Suppressor macrophage treated with lipopolysaccharide for 1 hour (primary cell): ENCODE results near the gene SEMA4D.

ENCODE experiments used
- DNase-seq, 3 donors: peaks; one replicate each; pipeline ENCODE4 v3.0.0-alpha.2; 2020 to 2022

SEMA4D gene

DNA sequence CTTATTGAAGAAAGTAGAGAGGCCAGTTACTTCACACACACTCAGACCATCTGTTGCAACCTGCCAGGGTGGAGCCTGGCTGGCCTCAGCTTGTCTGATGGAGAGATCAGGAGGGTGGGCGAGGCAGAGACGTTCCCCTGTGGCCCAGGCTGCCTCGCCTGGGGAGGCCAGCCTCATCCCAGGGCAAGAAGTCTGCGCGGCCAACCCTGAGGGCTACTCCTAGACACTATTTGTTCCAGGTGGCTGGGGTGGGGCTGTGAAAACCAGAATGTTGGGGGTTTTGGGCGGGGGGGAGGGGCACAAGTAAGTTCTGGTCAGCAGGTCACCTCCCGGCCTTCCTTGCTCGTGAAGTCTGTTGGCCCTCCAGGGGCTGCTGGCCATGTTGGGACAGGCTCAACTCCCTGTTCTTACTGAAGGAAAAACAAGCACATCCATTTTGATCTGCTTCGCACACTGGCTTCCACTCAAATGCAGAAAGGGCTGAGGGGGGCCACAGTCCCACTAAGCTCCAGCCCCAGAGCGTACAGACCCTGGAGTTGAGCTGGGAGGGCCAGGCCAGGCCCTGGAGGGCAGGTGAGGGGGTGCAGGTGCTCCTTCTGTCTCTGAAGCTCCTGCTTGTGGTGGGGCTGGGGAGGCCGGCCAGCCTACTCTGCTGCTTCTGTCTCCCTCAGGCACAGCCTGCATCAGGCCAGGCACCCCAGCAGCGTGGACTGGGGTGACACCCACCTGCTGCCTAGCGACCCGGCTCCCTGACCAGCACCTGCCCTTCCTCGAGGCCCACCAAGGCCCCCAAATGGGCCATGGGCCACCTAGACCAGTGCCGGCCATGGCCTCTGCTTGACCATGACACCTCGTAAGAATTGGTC is 133.0 kb downstream of the SEMA4D start:
- DNase-seq: no peak

GRCh38 chr9:89363921-89364665 is 133.8 kb downstream of the SEMA4D start:
- no peak for DNase-seq

DNA sequence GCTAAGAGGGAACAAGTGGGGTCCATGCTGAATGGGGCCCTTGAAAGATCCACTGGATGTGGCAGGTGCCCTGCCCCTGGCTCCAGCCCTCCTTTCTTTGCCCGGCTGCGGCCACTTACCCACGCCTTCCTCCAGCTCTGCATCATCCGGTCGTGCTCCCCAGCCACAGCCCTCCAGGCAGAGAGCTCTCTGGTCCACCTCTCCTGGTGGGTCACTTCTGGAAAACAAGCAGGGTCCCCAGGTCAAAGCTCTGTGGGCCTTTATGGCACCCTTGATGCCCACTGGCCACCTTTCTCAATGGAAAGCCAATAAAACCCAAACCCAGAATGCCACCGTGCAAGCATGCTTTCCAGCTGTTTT is 134.6 kb downstream of the SEMA4D start:
- no peak for DNase-seq

DNA sequence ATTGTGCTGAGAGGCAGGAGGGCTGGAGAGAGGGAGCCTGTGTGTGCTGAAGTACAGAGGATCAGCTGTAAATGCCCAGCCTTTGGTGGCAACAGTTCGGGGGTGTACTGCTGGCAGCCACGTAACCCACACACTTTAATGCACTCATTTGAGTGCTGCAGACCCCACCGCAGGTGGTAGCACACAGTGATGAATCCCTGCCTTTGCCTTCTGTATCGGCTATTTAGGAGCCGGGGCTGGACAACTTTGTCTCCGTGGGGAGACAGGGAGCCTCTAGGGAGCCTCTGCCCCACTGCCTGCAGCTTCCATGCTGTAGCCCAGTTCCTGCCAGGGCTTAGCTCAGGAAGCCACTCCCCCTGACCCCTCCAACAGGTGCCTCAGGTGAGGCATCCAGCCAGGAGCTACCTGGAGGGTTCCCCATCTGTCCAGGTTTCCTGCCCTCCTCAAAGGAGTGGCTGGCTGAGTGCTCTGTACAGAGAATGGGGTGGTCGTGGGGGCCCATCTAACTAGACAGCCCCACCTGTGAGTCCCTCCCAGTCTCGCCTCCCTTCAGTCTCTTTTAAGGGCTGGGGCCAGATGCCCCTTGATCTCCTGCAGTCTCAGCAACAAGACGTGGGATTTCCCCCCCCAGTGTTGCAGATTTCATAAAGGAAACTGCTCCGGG is 135.1 kb downstream of the SEMA4D start:
- DNase-seq: no peak

DNA sequence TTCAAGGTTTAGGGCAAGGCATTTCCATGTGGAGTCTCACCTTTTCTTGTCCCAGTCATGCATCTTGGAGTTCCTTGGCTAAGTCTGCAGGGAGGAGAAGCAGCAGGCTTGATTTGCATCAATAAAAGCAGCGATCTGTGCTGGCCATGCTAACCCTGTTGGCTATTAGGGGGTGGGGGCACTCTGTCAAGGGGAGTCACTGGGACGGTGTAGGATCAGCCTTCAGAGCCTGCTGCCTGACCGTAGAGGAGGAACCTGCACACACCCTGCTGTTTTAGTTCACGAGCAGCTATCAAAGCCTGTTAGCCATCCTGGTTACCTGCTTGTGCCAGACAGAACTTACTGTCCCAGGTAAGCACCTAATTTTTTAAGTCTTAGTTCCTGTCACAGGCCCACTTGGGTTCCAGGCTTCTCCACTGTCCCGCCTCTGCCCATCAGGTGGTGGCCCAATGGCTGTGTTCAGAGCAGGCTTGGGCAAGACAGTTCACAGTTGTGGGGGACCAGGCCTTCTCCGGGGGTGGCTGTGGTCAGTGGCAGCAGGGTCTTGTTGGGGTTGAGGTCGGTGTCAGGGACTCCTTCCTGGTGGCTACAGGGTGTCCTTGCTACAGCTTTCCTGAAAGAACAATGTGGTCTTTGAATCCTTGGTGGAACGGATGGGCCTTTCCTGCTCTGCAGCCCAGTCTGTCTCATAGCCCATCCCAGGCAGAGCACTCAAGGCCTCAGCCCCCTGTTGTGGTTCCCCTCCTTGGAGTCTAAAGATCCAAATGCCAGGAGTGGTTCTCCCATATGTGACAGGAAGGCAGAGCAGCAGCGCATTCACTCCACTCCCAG is 135.9 kb downstream of the SEMA4D start:
- DNase-seq: no peak

GRCh38 chr9:89361031-89361430 is 136.9 kb downstream of the SEMA4D start:
- DNase-seq: no peak

DNA sequence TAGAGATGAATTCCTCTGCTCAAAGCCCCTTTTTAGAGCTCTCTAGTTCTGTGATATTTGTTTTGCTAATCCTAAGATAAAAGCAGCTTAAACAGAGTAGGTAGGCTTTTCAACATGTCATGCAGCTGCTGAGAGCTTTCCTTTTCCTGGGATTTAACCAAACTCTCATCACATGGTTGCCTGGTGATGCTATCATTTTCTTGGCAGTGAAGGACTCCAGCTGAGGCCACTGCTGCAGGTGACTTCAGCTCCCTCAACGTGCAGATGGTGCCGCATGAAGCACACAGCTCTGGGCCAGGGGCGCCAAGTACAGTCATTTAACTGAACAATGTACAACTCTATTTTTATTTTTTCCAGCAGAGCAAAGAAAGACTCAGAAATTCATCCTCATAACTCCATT is 137.4 kb downstream of the SEMA4D start:
- DNase-seq: no peak

DNA sequence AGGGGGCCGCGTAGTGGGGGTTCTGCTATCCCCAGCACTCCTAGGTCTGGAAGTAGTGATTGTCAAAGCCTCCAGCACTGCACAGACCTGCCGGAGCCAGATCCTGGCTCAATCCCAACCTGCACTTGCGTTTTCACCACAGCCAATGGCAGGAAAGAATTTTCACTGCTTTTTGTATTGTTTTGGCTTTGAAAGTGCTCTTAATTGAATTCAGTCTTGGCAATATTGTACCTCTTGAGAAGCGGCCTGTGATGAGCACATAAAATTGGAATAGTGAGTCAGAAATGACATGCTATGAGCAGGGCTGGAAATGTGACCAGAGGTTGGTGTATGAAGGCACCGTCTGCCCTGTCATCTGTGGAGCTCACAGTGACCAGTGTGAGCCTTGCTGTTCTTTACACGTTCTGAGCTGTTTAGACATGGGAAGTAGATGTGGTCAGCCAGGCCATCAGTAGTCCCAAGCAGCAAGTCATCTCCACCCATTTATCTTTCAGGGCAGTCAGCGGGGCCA is 138.1 kb downstream of the SEMA4D start:
- DNase-seq: no peak

DNA sequence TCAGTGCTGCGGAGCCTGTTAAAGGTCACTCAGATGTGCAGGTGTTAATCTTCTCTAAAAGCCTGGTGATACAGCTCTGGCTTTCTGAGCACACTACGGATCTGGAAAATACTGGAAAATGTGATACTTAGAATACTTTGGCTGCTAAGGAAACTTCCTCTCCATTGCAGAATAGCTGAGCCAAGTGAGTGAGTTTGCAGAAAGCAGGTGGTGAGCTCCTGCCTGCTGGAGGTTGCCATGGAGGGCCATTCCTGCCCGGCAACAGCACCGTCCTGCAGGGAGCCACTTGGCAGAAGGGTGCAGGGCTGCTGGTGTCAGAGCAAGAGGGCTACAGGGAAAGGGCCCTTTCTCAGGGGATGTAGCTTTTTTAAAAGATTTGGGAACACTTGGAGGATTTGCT is 138.9 kb downstream of the SEMA4D start:
- DNase-seq: no peak

DNA sequence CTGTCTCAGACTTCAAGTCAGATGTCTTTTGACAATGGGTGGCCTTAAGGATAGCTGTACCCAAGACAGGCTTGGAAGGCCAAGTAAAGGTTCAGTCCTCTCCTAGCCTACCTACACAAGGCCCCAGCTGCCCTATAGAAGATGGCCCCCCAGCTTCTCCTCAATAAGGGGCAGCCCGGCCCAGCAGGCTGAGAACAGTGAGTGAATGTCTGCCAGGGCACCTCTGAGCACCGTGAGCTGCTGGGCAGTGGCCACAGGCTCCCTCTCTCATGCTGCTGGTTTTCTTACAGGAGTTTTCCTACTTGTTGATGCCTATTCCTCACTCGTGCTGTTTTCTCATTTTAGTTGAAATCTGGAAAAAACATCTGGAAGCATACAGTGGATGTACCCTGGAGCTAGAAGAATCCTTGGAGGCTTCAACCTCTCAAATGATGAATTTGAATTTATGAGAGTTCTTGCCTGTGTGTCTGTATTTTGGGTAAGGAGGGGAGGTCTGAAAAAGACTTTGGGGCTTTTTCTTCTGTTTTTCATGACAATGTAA is 139.5 kb downstream of the SEMA4D start:
- DNase-seq: no peak

- DNase-seq: no peak
Measured at GRCh38 chr9:89357331-89358197, 140.3 kb downstream of the SEMA4D start.

DNA sequence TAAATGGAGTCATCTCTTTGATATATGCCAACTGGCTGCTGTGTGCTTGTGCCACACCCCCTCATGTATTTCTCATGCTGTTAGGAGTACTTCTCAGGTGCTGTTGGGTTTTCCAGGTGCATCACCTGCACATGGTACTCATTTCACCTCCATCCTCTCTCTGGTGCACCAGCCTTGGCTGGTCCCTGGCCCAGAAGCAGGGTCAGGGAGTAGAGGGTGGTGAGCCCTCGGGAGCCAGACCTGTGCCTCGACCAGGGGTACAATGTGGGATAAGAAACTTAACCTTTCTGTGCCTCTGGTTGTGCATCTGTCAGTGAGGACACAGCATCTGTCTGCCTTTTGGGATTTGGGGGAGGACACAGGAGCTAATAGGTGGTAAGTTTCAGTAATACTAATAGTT is 141.1 kb downstream of the SEMA4D start:
- no peak for DNase-seq

DNA sequence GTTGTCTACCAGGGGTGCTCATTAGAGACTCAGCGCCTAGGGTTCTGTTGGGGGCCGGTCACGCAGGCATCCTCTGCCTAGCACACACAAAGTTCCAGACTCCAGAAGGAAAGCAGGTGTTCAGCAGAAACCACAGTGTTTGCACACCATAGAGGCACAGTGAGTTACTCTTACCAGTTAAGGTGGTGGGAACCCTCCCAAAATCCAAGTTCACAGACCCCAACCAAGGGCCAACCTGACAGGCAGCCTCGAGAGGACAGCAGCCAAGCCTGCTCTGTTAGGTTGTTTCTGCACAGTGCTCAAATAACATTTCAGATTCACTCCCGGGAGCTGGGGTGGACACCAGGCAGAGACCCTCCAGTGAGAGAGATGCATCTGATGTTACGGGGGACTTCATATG is 143.4 kb downstream of the SEMA4D start:
- no peak for DNase-seq

DNA sequence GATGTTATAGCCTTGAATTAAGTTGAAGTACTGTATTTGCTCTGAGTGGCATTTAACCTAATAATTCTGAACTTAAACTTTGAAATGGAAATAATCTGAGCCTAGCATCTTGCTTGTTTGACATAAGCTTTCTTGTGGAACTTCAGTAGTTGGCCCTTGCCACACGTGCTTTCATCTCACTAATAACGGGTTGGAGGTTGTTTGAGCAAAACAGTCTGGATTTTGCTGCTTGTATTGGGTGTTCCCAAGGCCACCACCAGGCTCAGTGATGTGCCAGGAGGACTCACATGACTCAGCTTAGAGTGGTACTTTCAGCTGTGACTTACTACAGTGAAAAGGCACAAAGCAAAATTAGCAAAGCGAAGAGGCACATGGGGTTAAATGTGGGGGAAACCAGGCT is 143.9 kb downstream of the SEMA4D start:
- DNase-seq: no peak

DNA sequence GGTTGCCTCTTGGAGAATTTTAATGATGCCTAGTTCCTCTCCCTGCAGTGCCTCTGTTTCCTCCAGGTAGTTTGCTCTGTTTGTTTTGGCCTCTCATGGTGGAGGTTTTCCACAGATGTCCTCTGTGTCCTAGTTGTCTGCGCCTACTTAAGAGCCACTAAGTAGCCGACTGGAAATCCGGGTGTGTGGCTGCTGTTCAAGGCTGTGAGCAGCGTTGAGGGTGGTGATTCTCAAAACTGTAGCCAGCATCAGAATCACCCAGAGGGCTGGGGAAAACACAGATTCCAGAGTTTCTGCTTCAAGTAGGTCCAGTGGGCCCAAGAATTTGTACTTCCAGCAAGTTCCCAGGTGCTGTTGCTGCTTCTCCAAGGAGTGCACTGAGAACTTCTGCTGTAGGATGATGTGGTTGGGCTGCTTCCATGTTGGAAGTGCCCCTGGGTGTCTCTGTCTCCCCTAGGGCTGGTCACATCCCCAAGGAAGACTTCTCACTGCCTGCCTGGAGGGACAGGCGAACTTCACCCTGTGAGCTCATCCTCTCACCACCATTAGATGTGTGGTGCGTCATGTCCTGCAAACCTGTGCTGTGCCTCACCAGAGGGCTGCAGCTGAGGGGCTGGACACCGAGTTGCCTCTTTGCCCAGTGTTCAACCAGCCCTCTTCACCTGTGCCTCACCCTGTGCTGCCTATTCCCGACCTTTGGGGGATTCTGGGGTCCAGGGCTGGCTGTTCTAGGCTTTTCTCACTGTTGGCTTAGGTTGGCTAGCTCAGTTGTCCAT is 144.9 kb downstream of the SEMA4D start:
- DNase-seq: no peak

GRCh38 chr9:89352451-89352850 is 145.5 kb downstream of the SEMA4D start:
- no peak for DNase-seq

- DNase-seq: peak; percentile 18 to 29 (median 23)
Measured at GRCh38 chr9:89351584-89352300, 146.2 kb downstream of the SEMA4D start.

GRCh38 chr9:89350988-89351557 is 146.8 kb downstream of the SEMA4D start:
- DNase-seq: no peak

DNA sequence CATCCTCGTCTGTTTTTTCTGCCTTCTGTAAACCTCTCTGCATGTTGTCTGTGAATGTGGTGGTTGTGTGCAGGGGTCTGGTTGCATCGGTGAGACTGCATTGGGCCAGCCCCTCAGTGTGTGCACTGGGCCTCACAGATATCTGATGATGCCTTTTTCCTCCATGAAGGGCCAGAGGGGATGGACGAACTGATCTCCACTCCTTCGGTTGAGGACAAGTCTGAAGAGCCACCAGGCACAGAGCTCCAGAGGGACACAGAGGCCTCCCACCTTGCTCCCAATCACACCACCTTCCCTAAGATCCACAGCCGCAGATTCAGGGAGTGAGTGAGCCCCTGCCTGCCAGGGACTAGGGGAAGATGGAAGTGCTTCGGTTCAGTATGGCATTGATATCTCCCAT is 148.3 kb downstream of the SEMA4D start:
- no peak for DNase-seq
